WTC11 (cell line): ENCODE measurements around the gene SAE1.

ENCODE experiments used
- ATF3 ChIP-seq: sonication (generic); formaldehyde crosslinking; conservative IDR thresholded peaks from 2 replicates; pipeline ENCODE4 v1.8.1; 2022; ENCODE audit warnings: mild to moderate bottlenecking, missing genetic modification reagents
- CBFB ChIP-seq: sonication (generic); formaldehyde crosslinking; IDR thresholded peaks from 2 replicates; pipeline ENCODE4 v1.8.1; 2022; ENCODE audit warnings: mild to moderate bottlenecking, low read depth, missing genetic modification reagents
- CREB1 ChIP-seq: sonication (generic); formaldehyde crosslinking; IDR thresholded peaks from 2 replicates; pipeline ENCODE4 v1.8.0; 2023; ENCODE audit warnings: mild to moderate bottlenecking, missing genetic modification reagents
- CTCF ChIP-seq: fragments of 200-600 bp; IDR thresholded peaks from 2 replicates; pipeline ENCODE4 v1.8.0; 2022; ENCODE audit warnings: antibody characterized with exemption
- FOXP1 ChIP-seq: sonication (generic); formaldehyde crosslinking; IDR thresholded peaks from 2 replicates; pipeline ENCODE4 v1.8.0; 2022; ENCODE audit warnings: missing genetic modification reagents, mild to moderate bottlenecking, moderate library complexity, borderline replicate concordance
- GRHL2 ChIP-seq: fragments of 250-450 bp; sonication (Bioruptor Pico); IDR thresholded peaks from 2 replicates; pipeline ENCODE4 v1.8.0; 2022; ENCODE audit warnings: mild to moderate bottlenecking, moderate library complexity; ENCODE audit not compliant: insufficient replicate concordance, severe bottlenecking
- NR3C1 ChIP-seq: sonication (generic); formaldehyde crosslinking; conservative IDR thresholded peaks from 2 replicates; pipeline ENCODE4 v1.8.1; 2023; ENCODE audit warnings: low read depth, mild to moderate bottlenecking, missing genetic modification reagents

- TF ChIP-seq CTCF (no peak), CREB1 (CRISPR knock-in tag) (no peak), FOXP1 (no peak), GRHL2 (CRISPR knock-in tag) (no peak), CBFB (no peak), NR3C1 (CRISPR knock-in tag) (no peak), ATF3 (CRISPR knock-in tag) (no peak)
These were observed 28.1 kb upstream of the SAE1 start for GRCh38 chr19:47102346-47103060.
